HL-60 (cell line): Measurements from ENCODE around the gene HS3ST5.

Source experiments
- DNase-seq, 2 experiments: peaks; one replicate each; pipeline ENCODE4 v3.0.0-alpha.2; 2010 to 2020; ENCODE audit warnings: low read depth in 1 of 2, low spot score in 1 of 2
- H3K27ac ChIP-seq: fragments of 250-450 bp; sonication (Bioruptor Pico); replicated peaks from 2 replicates; pipeline ENCODE4 v1.5.1; 2020; ENCODE audit warnings: mild to moderate bottlenecking, moderate library complexity
- H3K27me3 ChIP-seq: fragments of 250-450 bp; sonication (Bioruptor Pico); 2 replicates; pipeline ENCODE4 v1.5.1; 2021; ENCODE audit warnings: mild to moderate bottlenecking, moderate library complexity; ENCODE audit not compliant: insufficient read depth, poor library complexity, severe bottlenecking
- H3K4me3 ChIP-seq: replicated peaks from 2 replicates; pipeline ENCODE4 v1.5.1; 2011; ENCODE audit warnings: mild to moderate bottlenecking, control low read depth, low read length; ENCODE audit not compliant: insufficient read depth
- CTCF ChIP-seq: IDR thresholded peaks from one replicate; pipeline ENCODE4 v1.5.1; 2011; ENCODE audit warnings: low read length, control low read depth, inconsistent platforms; ENCODE audit not compliant: insufficient read depth
- GABPA ChIP-seq: IDR thresholded peaks from 2 replicates; pipeline ENCODE4 v1.6.1; 2012; ENCODE audit warnings: low read depth
- POLR2AphosphoS5 ChIP-seq: IDR thresholded peaks from 2 replicates; pipeline ENCODE4 v1.6.1; 2012; ENCODE audit warnings: low read depth
- SPI1 ChIP-seq: IDR thresholded peaks from 2 replicates; pipeline ENCODE4 v1.6.1; 2012; ENCODE audit warnings: low read depth, mild to moderate bottlenecking, borderline replicate concordance
- TF ChIP-seq, protein P1 (sequence below): IDR thresholded peaks from 2 replicates; pipeline ENCODE4 v1.6.1; 2012; ENCODE audit warnings: low read depth; ENCODE audit not compliant: insufficient replicate concordance

The HS3ST5 gene

DNA sequence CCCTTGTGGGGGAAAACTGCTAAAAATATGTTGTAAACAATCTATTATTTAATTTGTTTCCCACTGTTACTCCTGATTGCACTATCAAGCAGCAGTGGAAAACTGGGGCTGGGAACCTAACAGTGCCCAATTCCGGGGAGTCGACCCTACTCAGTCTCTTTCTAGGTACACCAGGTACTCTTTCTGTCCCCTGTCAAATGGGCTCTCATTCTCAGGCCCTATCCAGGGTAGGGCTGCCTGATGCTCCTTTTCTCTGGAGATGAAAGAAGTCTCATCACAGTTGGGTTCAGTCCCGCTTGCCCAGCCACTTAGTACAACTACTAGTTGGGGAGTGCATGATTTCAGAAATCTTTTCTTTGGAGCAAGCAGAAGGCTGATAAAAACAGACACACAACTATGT lies 52.0 kb downstream of the HS3ST5 start:
- Histone ChIP-seq H3K27me3 (no peaks in the 10 kb centered on the region), H3K27ac (no peak overlapping the region), H3K4me3 (no peak overlapping the region)
- no peak for DNase-seq
- TF ChIP-seq POLR2AphosphoS5: no peak
- TF ChIP-seq SPI1: no peak
- TF ChIP-seq, protein P1, sequence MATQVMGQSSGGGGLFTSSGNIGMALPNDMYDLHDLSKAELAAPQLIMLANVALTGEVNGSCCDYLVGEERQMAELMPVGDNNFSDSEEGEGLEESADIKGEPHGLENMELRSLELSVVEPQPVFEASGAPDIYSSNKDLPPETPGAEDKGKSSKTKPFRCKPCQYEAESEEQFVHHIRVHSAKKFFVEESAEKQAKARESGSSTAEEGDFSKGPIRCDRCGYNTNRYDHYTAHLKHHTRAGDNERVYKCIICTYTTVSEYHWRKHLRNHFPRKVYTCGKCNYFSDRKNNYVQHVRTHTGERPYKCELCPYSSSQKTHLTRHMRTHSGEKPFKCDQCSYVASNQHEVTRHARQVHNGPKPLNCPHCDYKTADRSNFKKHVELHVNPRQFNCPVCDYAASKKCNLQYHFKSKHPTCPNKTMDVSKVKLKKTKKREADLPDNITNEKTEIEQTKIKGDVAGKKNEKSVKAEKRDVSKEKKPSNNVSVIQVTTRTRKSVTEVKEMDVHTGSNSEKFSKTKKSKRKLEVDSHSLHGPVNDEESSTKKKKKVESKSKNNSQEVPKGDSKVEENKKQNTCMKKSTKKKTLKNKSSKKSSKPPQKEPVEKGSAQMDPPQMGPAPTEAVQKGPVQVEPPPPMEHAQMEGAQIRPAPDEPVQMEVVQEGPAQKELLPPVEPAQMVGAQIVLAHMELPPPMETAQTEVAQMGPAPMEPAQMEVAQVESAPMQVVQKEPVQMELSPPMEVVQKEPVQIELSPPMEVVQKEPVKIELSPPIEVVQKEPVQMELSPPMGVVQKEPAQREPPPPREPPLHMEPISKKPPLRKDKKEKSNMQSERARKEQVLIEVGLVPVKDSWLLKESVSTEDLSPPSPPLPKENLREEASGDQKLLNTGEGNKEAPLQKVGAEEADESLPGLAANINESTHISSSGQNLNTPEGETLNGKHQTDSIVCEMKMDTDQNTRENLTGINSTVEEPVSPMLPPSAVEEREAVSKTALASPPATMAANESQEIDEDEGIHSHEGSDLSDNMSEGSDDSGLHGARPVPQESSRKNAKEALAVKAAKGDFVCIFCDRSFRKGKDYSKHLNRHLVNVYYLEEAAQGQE: no peak
- TF ChIP-seq GABPA: no peak
- TF ChIP-seq CTCF: no peak

DNA sequence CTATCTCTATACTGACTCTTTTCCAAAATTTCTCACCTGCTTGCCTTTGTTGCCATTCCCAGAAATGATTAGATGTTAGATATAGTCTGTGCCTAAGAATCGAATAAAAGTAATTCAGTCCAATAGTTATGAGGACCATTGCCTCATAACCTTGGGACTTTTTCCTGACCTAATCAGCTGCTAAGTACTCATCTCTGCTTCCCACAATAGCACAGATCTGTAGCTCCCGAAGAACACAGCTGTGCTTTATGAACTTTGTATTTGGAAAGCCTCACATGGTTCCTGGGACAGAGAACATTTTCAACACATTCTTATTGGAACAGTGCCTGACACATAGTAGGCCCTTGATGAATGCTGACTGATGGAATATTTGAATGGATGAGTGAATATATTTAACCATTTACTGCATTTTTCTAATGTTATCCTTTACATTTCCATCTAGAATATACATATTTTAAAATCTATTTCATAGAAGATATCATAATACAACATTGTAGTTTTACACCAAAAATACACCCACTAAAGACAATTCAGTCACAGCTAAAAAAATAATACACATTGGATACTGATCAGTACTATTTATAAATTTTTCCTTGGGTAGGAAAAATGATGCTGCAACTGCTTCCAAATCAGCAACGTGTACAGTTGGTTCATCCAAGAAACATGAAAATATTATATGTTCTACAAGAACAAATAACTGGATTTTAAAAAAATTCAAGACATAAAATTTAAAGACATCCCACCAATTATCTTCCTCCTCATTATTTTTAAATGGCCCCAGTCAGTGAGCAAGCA lies 53.9 kb downstream of the HS3ST5 start:
- TF ChIP-seq, protein P1: no peak
- TF ChIP-seq POLR2AphosphoS5 (no peak), GABPA (no peak), SPI1 (no peak), CTCF (no peak)
- H3K27me3 ChIP-seq: no peaks in the 10 kb centered on the region
- no peak overlapping the region for H3K4me3 ChIP-seq
- DNase-seq: no peak
- no peak overlapping the region for H3K27ac ChIP-seq

GRCh38 chr6:114287461-114287860 lies 55.4 kb downstream of the HS3ST5 start:
- Histone ChIP-seq H3K27me3 (no peaks in the 10 kb centered on the region), H3K27ac (no peak overlapping the region; the same call in 1 of the 2 replicates), H3K4me3 (no peak overlapping the region)
- no peak for DNase-seq
- TF ChIP-seq CTCF: no peak
- no peak for TF ChIP-seq GABPA
- TF ChIP-seq SPI1: no peak
- TF ChIP-seq, protein P1: no peak
- no peak for TF ChIP-seq POLR2AphosphoS5
